ENCODE measurements around the gene MBP.
A peak's percentile ranks its signal among the peaks of the same experiment; 100 is the strongest.

MBP gene

DNA sequence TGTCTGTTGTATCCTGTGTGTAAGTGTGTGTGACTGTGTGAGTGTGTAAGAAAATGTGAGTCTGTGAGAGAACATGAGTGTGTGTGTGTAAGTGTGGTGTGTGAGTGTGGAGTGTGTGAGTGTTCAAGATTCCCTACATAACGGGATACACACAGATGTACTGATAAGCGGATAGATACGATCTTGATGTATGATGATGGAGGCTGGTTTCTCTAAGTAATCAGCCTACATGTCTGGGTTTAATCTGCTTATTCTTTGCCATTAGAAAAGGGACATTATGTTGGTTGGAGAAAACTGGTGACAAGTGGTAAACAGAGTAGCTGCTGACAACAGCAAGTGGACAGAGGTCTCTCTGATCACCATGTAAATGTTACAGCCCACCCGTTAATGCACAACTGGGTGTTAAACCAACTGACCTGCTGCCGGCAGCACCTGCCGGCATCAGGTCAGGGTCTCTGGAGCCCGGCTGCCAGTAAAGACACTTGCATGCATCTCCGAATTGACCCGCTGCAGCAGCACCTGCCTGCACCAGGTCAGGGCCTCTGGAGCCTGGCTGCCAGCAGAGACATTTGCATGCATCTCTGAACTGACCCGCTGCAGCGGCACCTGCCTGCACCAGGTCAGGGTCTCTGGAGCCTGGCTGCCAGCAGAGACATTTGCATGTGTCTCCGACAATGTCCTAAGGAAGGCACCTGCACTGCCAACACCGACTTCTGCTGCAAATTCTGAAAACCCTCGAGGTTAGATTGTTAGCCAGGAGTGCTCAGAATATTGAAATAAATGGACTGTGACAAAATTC lies 87.5 kb downstream of the MBP start:
- no peak overlapping the region for H3K4me3 Mint-ChIP-seq
- peaks cover 38% of the 10 kb centered on the region for H3K36me3 Mint-ChIP-seq (ENCODE audit: insufficient read depth)
- DNase-seq (ENCODE audit: low spot score in 2 of 2) (no peak), ATAC-seq (replicated peaks; ENCODE audit: extremely low read depth, poor library complexity, severe bottlenecking) (no peak)
- no peak overlapping the region for H3K27ac Mint-ChIP-seq (ENCODE audit: low read depth)
- H3K9me3 Mint-ChIP-seq: no peaks in the 10 kb centered on the region
- H3K27me3 Mint-ChIP-seq: no peaks in the 10 kb centered on the region
- H3K4me1 Mint-ChIP-seq: peaks cover 44% of the 10 kb centered on the region

DNA sequence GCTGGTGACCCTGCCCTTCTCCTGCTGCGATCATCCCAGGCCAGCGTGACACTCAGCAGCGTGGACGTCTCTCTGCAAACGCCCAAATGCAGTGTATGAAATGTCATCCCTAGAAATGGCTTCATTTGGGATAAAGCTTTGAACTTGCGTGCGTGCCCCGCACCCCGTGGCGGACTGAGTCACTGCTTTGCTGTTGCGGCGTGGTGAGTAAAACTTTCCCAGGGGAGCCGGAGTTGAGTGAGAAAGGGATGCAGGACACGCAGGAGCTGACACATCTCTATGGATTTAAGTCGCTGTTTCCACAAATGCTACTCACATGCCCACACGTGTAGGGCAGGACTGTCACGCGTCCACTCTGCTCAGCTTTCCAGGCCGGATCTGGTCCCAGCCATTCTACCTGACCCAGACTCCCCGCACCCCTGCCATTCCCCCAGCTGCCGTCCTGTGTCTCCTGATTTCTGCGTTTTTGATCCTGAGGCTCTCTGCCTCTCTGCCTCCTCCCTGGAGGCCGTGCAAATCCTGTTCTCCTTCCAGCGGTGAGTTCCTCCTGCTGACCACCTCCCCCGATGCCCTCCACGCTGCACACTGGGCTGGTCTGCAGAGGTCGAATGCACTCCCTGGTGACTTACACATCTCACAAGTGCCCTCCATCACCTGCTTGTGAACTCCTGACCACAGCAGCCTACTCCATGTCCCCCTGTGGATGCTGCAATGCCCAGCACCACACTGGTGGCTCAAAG lies 88.9 kb downstream of the MBP start:
- DNase-seq (ENCODE audit: low spot score in 2 of 2) (no peak), ATAC-seq (replicated peaks; ENCODE audit: extremely low read depth, poor library complexity, severe bottlenecking) (no peak)
- Mint-ChIP-seq H3K36me3 (ENCODE audit: insufficient read depth) (peaks cover 36% of the 10 kb centered on the region), H3K4me3 (peak overlapping the region; percentile 44), H3K4me1 (peaks cover 56% of the 10 kb centered on the region), H3K27ac (ENCODE audit: low read depth) (peak overlapping the region; percentile 57), H3K27me3 (no peaks in the 10 kb centered on the region), H3K9me3 (no peaks in the 10 kb centered on the region)

DNA sequence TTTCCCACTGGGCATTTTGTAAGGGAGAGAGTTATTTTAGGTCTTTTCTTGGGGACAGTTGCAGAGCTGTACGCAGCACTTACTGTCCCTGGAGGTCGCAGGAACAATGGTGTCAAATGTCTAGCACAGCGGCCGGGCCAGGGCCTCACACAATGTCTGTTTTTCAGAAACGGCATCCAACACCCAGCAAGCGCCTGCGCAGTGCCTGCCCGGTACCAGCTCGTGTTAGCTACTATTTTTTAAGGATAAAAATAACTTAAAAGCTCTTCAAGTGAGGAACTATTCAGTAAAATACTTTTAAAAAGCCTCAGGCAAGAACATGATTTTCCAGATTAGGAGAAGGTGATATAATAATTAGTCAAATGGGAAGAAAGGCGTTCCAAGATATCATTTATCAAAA lies 90.0 kb downstream of the MBP start:
- DNase-seq (ENCODE audit: low spot score in 2 of 2) (no peak), ATAC-seq (replicated peaks; ENCODE audit: extremely low read depth, poor library complexity, severe bottlenecking) (no peak)
- Mint-ChIP-seq H3K4me3 (no peak overlapping the region), H3K27ac (ENCODE audit: low read depth) (no peak overlapping the region), H3K4me1 (peaks cover 55% of the 10 kb centered on the region), H3K36me3 (ENCODE audit: insufficient read depth) (peaks cover 27% of the 10 kb centered on the region), H3K9me3 (no peaks in the 10 kb centered on the region), H3K27me3 (no peaks in the 10 kb centered on the region)

DNA sequence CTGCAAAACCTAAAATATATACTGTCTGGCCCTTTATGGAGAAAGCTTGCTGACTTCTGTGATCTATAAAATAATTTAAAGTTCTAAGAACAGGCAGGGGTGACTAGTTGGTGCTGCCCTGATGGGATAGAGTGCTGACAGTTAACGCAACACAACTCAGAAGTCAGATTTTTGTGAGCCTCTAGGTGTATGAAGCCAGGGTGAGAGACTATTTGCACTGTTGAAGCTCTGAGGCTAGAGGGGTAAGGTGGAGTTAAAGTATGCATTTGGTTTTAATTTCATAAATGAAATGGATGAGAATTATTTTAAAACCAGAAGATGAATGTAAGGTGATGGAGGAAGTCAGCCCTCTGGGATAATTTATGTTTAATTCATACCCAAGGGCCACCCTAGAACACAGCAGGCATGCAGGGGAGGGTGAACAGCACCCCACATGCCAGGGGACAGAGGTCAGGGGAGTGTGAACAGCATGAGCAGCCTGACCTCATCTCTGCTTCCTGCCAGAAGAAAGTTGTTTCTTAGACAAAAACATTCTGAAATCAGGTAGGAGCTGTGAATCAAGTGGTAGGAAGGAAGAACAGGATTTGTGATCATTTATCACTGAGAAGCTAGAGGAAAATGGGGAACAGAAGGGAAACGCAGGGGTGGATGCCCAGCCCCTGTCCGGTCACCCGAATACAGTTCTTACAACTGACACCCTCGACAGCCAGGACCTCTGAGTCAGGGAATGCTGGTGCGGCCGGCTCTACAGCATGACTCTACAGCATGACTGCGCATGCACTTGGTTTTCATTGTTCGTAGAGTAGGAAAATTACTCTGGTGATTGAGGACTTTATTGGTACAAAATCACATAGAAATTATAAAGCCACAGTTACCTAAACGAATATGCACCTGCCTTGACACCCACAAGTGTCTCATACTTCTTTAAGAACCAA lies 93.1 kb downstream of the MBP start:
- Mint-ChIP-seq H3K4me1 (peaks cover 51% of the 10 kb centered on the region), H3K9me3 (no peaks in the 10 kb centered on the region), H3K27ac (ENCODE audit: low read depth) (peak overlapping the region; percentile 61), H3K27me3 (no peaks in the 10 kb centered on the region), H3K4me3 (peak overlapping the region; percentile 38), H3K36me3 (ENCODE audit: insufficient read depth) (peaks cover 26% of the 10 kb centered on the region)
- DNase-seq (ENCODE audit: low spot score in 2 of 2) (no peak), ATAC-seq (replicated peaks; ENCODE audit: extremely low read depth, poor library complexity, severe bottlenecking) (peak; percentile 36)

DNA sequence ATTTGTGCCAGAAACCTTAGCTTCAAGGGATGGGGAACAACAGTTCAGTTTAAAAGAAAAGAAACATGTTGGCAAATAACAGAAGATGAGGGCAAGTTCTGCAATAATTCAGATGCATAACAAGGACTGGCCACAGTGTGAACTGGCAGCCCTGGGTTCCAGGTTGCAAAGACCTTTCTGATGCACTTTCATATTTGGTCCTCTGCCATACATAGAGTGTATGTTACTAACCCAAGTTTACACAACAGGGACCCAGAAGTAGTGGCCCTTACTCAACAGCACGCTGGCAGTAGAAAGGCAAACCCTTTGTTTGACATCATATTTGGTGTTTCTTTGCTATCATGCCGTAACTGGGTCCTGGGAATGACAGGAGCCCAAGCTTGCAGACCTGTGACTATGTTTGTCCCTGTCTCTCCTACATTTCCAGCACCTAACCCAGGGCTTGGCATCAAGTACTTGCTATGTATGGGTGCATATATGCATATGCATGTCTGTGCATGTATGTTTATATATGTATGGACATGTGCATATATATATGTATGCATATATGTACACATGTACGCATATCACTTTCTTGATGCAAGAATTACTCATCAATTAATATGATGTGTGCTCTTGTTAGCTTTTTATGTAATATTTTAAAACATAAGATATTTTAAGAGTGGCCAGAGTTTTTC lies 94.3 kb downstream of the MBP start:
- Mint-ChIP-seq H3K27me3 (no peaks in the 10 kb centered on the region), H3K36me3 (ENCODE audit: insufficient read depth) (peaks cover 24% of the 10 kb centered on the region), H3K9me3 (no peaks in the 10 kb centered on the region), H3K4me1 (peaks cover 54% of the 10 kb centered on the region), H3K4me3 (peak overlapping the region; percentile 20), H3K27ac (ENCODE audit: low read depth) (no peak overlapping the region)
- ATAC-seq (replicated peaks; ENCODE audit: extremely low read depth, poor library complexity, severe bottlenecking) (no peak), DNase-seq (ENCODE audit: low spot score in 2 of 2) (no peak)

DNA sequence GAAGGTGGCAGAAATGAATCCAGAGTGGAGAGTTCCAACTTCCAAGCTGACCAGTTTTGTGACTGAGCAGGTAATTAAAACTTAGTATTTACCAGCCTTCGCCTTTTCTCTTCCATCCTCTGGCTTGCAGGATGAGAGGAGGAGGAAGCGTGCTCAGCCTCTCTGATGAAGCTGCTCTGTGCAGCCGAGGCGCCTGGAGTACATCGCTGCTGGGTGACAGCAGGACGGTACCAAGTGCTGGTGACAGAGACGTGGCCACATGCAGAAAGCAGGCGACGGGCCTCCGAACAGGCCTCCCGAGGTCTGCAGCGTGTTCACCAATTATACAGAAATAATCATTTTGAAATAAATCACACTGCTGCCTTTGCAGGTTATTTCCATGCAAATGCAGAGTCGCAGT lies 95.0 kb downstream of the MBP start:
- H3K36me3 Mint-ChIP-seq (ENCODE audit: insufficient read depth): peaks cover 24% of the 10 kb centered on the region
- no peaks in the 10 kb centered on the region for H3K27me3 Mint-ChIP-seq
- no peak overlapping the region for H3K27ac Mint-ChIP-seq (ENCODE audit: low read depth)
- peaks cover 57% of the 10 kb centered on the region for H3K4me1 Mint-ChIP-seq
- H3K4me3 Mint-ChIP-seq: peak overlapping the region; percentile 20
- DNase-seq (ENCODE audit: low spot score in 2 of 2): no peak
- no peaks in the 10 kb centered on the region for H3K9me3 Mint-ChIP-seq
- ATAC-seq (replicated peaks; ENCODE audit: extremely low read depth, poor library complexity, severe bottlenecking): no peak

DNA sequence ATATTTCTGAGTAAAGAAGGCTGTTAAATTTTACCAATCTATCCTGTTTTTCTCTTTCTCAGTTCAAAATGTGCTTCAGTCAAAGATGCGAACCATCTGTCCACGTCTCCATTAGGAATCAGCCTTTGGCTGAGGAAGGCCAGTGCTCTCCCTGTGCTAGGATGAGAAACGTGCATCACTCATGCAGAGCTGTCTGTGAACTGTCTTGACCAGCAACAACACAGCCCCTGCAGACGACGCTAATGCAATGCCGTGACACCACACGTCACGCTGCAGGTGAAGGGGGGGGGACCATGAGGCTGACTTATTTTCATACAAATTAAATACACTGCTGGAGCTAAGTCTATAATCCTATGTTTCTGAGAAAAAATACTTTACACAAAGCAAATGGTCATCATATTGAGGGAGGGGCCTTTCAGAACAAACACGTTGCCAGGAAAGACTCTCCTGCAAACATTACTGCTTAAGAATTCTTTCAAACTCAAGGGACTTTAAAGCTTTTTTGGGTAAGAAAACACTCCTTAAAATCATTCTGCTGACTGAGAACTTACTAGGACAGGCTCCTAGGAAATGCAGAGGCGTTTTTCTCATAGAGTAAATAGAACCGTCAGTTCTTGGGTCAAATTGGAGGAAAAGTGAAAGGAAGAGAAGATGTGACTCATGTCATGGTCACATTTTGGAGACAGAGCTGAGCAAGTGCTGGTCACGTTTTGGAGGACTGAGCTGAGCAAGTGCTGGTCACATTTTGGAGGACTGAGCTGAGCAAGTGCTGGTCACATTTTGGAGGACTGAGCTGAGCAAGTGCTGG lies 97.0 kb downstream of the MBP start:
- H3K9me3 Mint-ChIP-seq: no peaks in the 10 kb centered on the region
- peaks cover 72% of the 10 kb centered on the region for H3K4me1 Mint-ChIP-seq
- DNase-seq (ENCODE audit: low spot score in 2 of 2): no peak
- no peak for ATAC-seq (replicated peaks; ENCODE audit: extremely low read depth, poor library complexity, severe bottlenecking)
- H3K27me3 Mint-ChIP-seq: no peaks in the 10 kb centered on the region
- H3K4me3 Mint-ChIP-seq: peak overlapping the region; percentile 43
- H3K36me3 Mint-ChIP-seq (ENCODE audit: insufficient read depth): peaks cover 35% of the 10 kb centered on the region
- H3K27ac Mint-ChIP-seq (ENCODE audit: low read depth): peak overlapping the region; percentile 54

DNA sequence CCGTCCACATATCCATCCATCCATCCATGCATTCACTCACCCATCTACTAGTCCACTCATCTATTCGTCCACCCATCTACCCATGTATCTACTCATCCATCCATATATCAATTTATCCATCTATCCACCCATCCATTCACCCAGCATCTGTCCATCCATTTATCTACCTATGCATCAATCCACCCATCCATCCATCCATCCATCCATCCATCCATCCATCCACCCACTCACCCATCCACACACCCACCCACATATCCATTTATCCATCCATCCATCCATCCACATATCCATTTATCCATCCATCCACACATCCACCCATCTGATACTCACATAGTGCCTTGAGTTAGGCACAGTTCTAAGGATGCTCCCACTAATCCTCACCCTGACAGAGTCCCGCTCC lies 99.0 kb downstream of the MBP start:
- no peak overlapping the region for H3K4me3 Mint-ChIP-seq
- no peak for DNase-seq (ENCODE audit: low spot score in 2 of 2)
- peaks cover 66% of the 10 kb centered on the region for H3K4me1 Mint-ChIP-seq
- ATAC-seq (replicated peaks; ENCODE audit: extremely low read depth, poor library complexity, severe bottlenecking): no peak
- H3K27ac Mint-ChIP-seq (ENCODE audit: low read depth): peak overlapping the region; percentile 4
- peaks cover 41% of the 10 kb centered on the region for H3K36me3 Mint-ChIP-seq (ENCODE audit: insufficient read depth)
- H3K9me3 Mint-ChIP-seq: no peaks in the 10 kb centered on the region
- H3K27me3 Mint-ChIP-seq: no peaks in the 10 kb centered on the region

DNA sequence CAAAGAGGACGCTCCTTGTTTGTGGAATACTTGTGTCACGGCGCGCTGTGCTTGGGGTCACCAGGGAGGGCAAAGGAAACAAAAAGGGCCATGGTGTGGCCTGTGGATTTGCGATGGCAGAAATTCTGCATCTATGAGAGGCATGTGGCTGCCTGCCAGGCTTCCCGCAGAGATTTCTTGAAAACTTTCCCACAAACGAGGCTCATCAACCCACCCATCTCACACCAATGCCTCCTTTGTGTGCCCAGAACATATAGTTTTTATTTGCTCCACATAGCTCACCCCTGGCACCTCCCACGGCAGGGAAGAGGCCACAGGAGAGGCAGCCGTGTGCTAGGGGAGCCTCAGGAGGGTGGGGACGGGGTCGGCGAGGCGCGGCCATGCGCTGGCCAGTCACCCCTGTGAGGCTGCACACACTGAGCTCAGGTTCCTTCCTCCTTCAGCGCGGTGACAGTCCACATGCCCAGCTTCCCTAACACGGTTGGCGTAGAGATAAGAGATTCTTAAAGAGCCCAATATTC lies 100.3 kb downstream of the MBP start:
- DNase-seq (ENCODE audit: low spot score in 2 of 2) (no peak), ATAC-seq (replicated peaks; ENCODE audit: extremely low read depth, poor library complexity, severe bottlenecking) (no peak)
- H3K9me3 Mint-ChIP-seq: no peaks in the 10 kb centered on the region
- H3K4me3 Mint-ChIP-seq: no peak overlapping the region
- peaks cover 38% of the 10 kb centered on the region for H3K36me3 Mint-ChIP-seq (ENCODE audit: insufficient read depth)
- peak overlapping the region; percentile 46 for H3K27ac Mint-ChIP-seq (ENCODE audit: low read depth)
- no peaks in the 10 kb centered on the region for H3K27me3 Mint-ChIP-seq
- H3K4me1 Mint-ChIP-seq: peaks cover 58% of the 10 kb centered on the region

DNA sequence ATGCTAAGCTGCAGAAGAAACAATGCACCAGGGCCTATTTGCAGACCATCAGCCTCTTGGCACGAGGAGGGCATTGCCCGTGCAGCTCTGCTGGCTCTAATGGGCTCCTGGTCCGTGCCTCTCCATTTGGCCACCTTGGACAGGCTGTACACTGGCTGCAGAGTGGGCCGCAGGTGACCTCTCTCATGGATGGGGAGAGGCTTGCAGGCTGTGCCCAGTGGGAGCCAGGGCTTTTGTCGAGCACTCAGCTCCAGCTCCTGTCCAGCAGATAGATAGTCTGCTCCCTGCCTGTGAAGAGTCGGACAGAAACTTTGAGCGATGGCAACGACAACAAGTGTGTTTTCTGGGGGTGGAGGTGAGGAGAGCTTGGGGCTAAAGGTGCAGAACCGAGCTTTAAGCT lies 100.9 kb downstream of the MBP start:
- H3K27me3 Mint-ChIP-seq: no peaks in the 10 kb centered on the region
- no peak for ATAC-seq (replicated peaks; ENCODE audit: extremely low read depth, poor library complexity, severe bottlenecking)
- DNase-seq (ENCODE audit: low spot score in 2 of 2): no peak
- no peaks in the 10 kb centered on the region for H3K9me3 Mint-ChIP-seq
- no peak overlapping the region for H3K4me3 Mint-ChIP-seq
- peaks cover 58% of the 10 kb centered on the region for H3K4me1 Mint-ChIP-seq
- H3K36me3 Mint-ChIP-seq (ENCODE audit: insufficient read depth): peaks cover 41% of the 10 kb centered on the region
- peak overlapping the region; percentile 46 for H3K27ac Mint-ChIP-seq (ENCODE audit: low read depth)

DNA sequence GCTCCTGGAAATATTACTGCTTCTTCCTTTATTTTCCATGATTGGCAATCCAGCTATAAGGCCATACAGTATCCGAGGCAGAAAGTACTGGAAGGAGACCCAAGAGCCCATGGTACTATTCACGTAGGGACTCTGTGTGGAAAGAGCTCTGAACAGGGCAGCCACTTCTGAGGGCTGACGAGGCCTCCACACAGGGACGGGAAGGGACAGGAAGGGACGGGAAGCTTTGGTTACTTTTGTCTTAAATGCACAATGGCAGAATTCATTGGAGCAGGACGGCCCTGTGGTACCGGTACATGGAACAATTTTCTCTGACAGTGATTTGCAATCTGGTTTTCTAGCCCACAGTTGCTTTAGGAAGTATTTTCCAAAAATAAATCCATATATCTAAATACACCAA lies 102.4 kb downstream of the MBP start:
- no peaks in the 10 kb centered on the region for H3K9me3 Mint-ChIP-seq
- no peak overlapping the region for H3K4me3 Mint-ChIP-seq
- peaks cover 57% of the 10 kb centered on the region for H3K4me1 Mint-ChIP-seq
- no peaks in the 10 kb centered on the region for H3K27me3 Mint-ChIP-seq
- peak overlapping the region; percentile 46 for H3K27ac Mint-ChIP-seq (ENCODE audit: low read depth)
- peaks cover 42% of the 10 kb centered on the region for H3K36me3 Mint-ChIP-seq (ENCODE audit: insufficient read depth)
- DNase-seq (ENCODE audit: low spot score in 2 of 2) (no peak), ATAC-seq (replicated peaks; ENCODE audit: extremely low read depth, poor library complexity, severe bottlenecking) (no peak)

Measured in central memory CD8-positive, alpha-beta T cell (primary cell).